Liver (tissue), 9 donors: ENCODE data around the gene WDR26. TPM values are rescaled to one million over a fixed set of nuclear protein-coding genes. Genes with fewer than 3 reads are reported as not detected.

Experiments
- DNase-seq: peaks from one replicate; pipeline ENCODE4 v3.0.0-alpha.2; 2017; ENCODE audit warnings: low spot score
- H3K27ac ChIP-seq, 2 donors: one replicate each; pipeline ENCODE4 v1.7.0; 2013; ENCODE audit warnings: inconsistent platforms in 2 of 2, low read length in 2 of 2, control low read depth in 1 of 2, low read depth in 1 of 2, mild to moderate bottlenecking in 1 of 2
- H3K27me3 ChIP-seq, 4 donors: one replicate each; pipeline versions ENCODE4 v1.6.1 to v1.7.0; 2013; ENCODE audit warnings: low read length in 3 of 4, inconsistent platforms in 1 of 4, mild to moderate bottlenecking in 1 of 4, moderate library complexity in 1 of 4; ENCODE audit not compliant: control insufficient read depth in 4 of 4, insufficient read depth in 4 of 4
- H3K36me3 ChIP-seq, 4 donors: one replicate each; pipeline versions ENCODE4 v1.6.1 to v1.7.0; 2013; ENCODE audit warnings: low read length in 3 of 4, mild to moderate bottlenecking in 3 of 4, low read depth in 1 of 4, moderate library complexity in 1 of 4; ENCODE audit not compliant: control insufficient read depth in 4 of 4, insufficient read depth in 3 of 4
- H3K4me1 ChIP-seq, 4 donors: one replicate each; pipeline versions ENCODE4 v1.6.1 to v1.7.0; 2013; ENCODE audit warnings: low read length in 3 of 4, mild to moderate bottlenecking in 3 of 4, moderate library complexity in 1 of 4; ENCODE audit not compliant: control insufficient read depth in 4 of 4, insufficient read depth in 4 of 4
- H3K4me3 ChIP-seq, 3 donors: one replicate each; pipeline versions ENCODE4 v1.6.1 to v1.7.0; 2013; ENCODE audit warnings: low read length in 3 of 3, control low read depth in 1 of 3, low read depth in 1 of 3, mild to moderate bottlenecking in 1 of 3
- H3K9ac ChIP-seq, 2 donors: one replicate each; pipeline ENCODE4 v1.7.0; 2013; ENCODE audit warnings: low read length in 2 of 2, mild to moderate bottlenecking in 2 of 2, moderate library complexity in 2 of 2, control low read depth in 1 of 2, low read depth in 1 of 2
- H3K9me3 ChIP-seq, 4 donors: one replicate each; pipeline versions ENCODE4 v1.6.1 to v1.7.0; 2013; ENCODE audit warnings: low read length in 3 of 4; ENCODE audit not compliant: control insufficient read depth in 4 of 4
- EGR1 ChIP-seq, 2 donors: IDR thresholded peaks; 2 replicates each; pipeline ENCODE4 v1.6.1; 2016 to 2018; ENCODE audit warnings: antibody characterized with exemption in 2 of 2, low read depth in 2 of 2
- FOXA1 ChIP-seq: IDR thresholded peaks from 2 replicates; pipeline ENCODE4 v1.6.1; 2016; ENCODE audit warnings: antibody characterized with exemption
- FOXA2 ChIP-seq: IDR thresholded peaks from 2 replicates; pipeline ENCODE4 v1.6.1; 2016; ENCODE audit warnings: antibody characterized with exemption
- GABPA ChIP-seq, 2 donors: IDR thresholded peaks in 1 of 2; conservative IDR thresholded peaks in 1 of 2; 2 replicates each; pipeline ENCODE4 v1.6.1; 2016; ENCODE audit warnings: antibody characterized with exemption in 2 of 2, mild to moderate bottlenecking in 1 of 2, moderate library complexity in 1 of 2
- HNF4A ChIP-seq, 2 donors: conservative IDR thresholded peaks; 2 replicates each; pipeline ENCODE4 v1.6.1; 2016; ENCODE audit warnings: antibody characterized with exemption in 2 of 2, mild to moderate bottlenecking in 2 of 2
- HNF4G ChIP-seq: IDR thresholded peaks from 2 replicates; pipeline ENCODE4 v1.6.1; 2016; ENCODE audit warnings: antibody characterized with exemption
- JUND ChIP-seq, 2 donors: IDR thresholded peaks; 2 replicates each; pipeline ENCODE4 v1.6.1; 2016; ENCODE audit warnings: antibody characterized with exemption in 2 of 2
- NR2F2 ChIP-seq: IDR thresholded peaks from 2 replicates; pipeline ENCODE4 v1.6.1; 2016; ENCODE audit warnings: antibody characterized with exemption
- RAD21 ChIP-seq, 2 donors: IDR thresholded peaks; 2 replicates each; pipeline ENCODE4 v1.6.1; 2016; ENCODE audit warnings: antibody characterized with exemption in 2 of 2, mild to moderate bottlenecking in 2 of 2
- RXRA ChIP-seq, 2 donors: IDR thresholded peaks; 2 replicates each; pipeline ENCODE4 v1.6.1; 2017 to 2018; ENCODE audit warnings: antibody characterized with exemption in 2 of 2, mild to moderate bottlenecking in 1 of 2
- SP1 ChIP-seq: IDR thresholded peaks from 2 replicates; pipeline ENCODE4 v1.6.1; 2018; ENCODE audit warnings: antibody characterized with exemption, mild to moderate bottlenecking
- TAF1 ChIP-seq: conservative IDR thresholded peaks from 2 replicates; pipeline ENCODE4 v1.6.1; 2016; ENCODE audit warnings: antibody characterized with exemption, mild to moderate bottlenecking
- YY1 ChIP-seq: IDR thresholded peaks from 2 replicates; pipeline ENCODE4 v1.6.1; 2016; ENCODE audit warnings: antibody characterized with exemption, mild to moderate bottlenecking
- WGBS: extraction: QIAGEN DNeasy Blood & Tissue Kit; methylation state at CpG from one replicate; pipeline ENCODE4 v1.1.7; 2013; 5-methylcytosine and 5-hydroxymethylcytosine counted together
- polyA plus RNA-seq, 2 donors: library from polyadenylated mRNA; stranded (reverse) in 1 of 2; unstranded in 1 of 2; fragments of 200-250 nt in 1 of 2; fragments of >200 nt in 1 of 2; fragmentation: Nextera tagmentation in 1 of 2; extraction: Ambion mirVana in 1 of 2; gene quantifications; one replicate each; pipeline versions ENCODE4 v1.2.1 to v1.2.3, GENCODE V29; 2013 to 2015
- total RNA-seq, 2 donors: library from RNA; depleted of rRNA; stranded (reverse); fragments of >200 nt; gene quantifications; one replicate each; pipeline ENCODE4 v1.2.3, GENCODE V29; 2014
- TF ChIP-seq, protein P1 (sequence below): fragments of 150-350 bp; IDR thresholded peaks from 2 replicates; pipeline ENCODE4 v1.5.1; 2017; ENCODE audit warnings: improper control_type of control experiment, low read depth, low read length; ENCODE audit not compliant: missing input control
- TF ChIP-seq, protein P2 (sequence below): IDR thresholded peaks from 2 replicates; pipeline ENCODE4 v1.6.1; 2016; ENCODE audit warnings: antibody characterized with exemption
- TF ChIP-seq, protein P3 (sequence below): IDR thresholded peaks from 2 replicates; pipeline ENCODE4 v1.6.1; 2016; ENCODE audit warnings: antibody characterized with exemption
- TF ChIP-seq, protein P4 (sequence below): IDR thresholded peaks from 2 replicates; pipeline ENCODE4 v1.6.1; 2016; ENCODE audit warnings: antibody characterized with exemption
- TF ChIP-seq, protein P5 (sequence below): IDR thresholded peaks from 2 replicates; pipeline ENCODE4 v1.6.1; 2016; ENCODE audit warnings: antibody characterized with exemption, mild to moderate bottlenecking
- donor health status: healthy.
- donor health status: healthy.
- donor health status: healthy.
- donor health status: healthy.
- donor health status: healthy.

Gene WDR26
- total and polyA plus RNA-seq, 4 donors, result 9.4 to 119 (median 34.9) TPM

DNA sequence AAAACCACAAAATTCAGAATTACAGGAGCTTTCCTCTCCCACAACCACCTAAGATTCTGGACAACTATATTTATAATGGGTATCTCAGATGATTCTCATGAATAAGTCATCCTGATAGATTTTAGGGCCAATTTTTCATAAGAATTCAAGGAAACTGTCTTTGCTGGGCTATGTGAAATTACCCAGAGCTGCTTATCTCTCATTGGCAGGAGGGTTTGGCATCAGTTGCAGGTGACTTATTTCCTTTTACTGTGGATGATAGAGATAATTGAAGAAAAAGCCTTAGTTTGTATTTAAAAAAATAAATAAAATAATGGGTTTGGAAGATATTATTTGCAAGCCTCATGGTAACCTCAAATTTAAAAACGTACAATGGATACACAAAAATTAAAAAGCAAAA is 38.2 kb upstream of the WDR26 start (continued):
- TF ChIP-seq, protein P1, sequence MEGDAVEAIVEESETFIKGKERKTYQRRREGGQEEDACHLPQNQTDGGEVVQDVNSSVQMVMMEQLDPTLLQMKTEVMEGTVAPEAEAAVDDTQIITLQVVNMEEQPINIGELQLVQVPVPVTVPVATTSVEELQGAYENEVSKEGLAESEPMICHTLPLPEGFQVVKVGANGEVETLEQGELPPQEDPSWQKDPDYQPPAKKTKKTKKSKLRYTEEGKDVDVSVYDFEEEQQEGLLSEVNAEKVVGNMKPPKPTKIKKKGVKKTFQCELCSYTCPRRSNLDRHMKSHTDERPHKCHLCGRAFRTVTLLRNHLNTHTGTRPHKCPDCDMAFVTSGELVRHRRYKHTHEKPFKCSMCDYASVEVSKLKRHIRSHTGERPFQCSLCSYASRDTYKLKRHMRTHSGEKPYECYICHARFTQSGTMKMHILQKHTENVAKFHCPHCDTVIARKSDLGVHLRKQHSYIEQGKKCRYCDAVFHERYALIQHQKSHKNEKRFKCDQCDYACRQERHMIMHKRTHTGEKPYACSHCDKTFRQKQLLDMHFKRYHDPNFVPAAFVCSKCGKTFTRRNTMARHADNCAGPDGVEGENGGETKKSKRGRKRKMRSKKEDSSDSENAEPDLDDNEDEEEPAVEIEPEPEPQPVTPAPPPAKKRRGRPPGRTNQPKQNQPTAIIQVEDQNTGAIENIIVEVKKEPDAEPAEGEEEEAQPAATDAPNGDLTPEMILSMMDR, result no peak
- no peak for TF ChIP-seq RXRA (IDR thresholded peaks at IDR 0.05)
- TF ChIP-seq TAF1, result no peak
- no peak for TF ChIP-seq HNF4A (conservative IDR thresholded peaks at IDR 0.05)
- TF ChIP-seq FOXA2, result no peak
- no peak for TF ChIP-seq EGR1 (IDR thresholded peaks at IDR 0.05; ENCODE audit: low read depth in 2 of 2)
- no peak for TF ChIP-seq SP1
- no peak for TF ChIP-seq NR2F2

DNA sequence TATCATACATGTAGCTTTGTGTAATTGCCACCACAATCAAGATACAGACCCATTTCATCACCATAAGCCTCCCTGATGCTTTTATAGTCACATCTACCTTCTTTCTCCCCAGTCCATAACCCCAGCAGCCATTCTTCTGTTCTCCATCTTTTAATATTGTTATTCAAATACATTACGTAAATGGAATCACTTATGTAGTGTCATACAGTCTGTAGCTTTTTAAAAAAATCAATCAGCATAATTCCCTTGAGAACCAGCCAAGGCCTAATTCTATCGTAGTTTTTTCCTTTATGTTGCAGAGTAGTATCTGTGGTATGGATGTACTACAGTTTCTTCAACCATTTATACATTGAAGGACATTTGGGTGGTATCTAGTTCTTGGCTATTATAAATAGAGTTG is 31.6 kb upstream of the WDR26 start:
- no peaks in the 10 kb centered on the region for H3K4me1 ChIP-seq
- TF ChIP-seq NR2F2 (no peak), SP1 (no peak)
- TF ChIP-seq, protein P2, sequence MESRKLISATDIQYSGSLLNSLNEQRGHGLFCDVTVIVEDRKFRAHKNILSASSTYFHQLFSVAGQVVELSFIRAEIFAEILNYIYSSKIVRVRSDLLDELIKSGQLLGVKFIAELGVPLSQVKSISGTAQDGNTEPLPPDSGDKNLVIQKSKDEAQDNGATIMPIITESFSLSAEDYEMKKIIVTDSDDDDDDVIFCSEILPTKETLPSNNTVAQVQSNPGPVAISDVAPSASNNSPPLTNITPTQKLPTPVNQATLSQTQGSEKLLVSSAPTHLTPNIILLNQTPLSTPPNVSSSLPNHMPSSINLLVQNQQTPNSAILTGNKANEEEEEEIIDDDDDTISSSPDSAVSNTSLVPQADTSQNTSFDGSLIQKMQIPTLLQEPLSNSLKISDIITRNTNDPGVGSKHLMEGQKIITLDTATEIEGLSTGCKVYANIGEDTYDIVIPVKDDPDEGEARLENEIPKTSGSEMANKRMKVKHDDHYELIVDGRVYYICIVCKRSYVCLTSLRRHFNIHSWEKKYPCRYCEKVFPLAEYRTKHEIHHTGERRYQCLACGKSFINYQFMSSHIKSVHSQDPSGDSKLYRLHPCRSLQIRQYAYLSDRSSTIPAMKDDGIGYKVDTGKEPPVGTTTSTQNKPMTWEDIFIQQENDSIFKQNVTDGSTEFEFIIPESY, result no peak
- 94% methylated on average over 2 of the region's 2 CpGs for WGBS
- no peak overlapping the region for H3K27ac ChIP-seq
- no peaks in the 10 kb centered on the region for H3K36me3 ChIP-seq
- H3K27me3 ChIP-seq, result no peaks in the 10 kb centered on the region
- peaks cover 0 to 7% (median 0%) of the 10 kb centered on the region in 4 donors for H3K9me3 ChIP-seq
- no peak overlapping the region for H3K4me3 ChIP-seq
- no peak for DNase-seq
- no peak overlapping the region for H3K9ac ChIP-seq

DNA sequence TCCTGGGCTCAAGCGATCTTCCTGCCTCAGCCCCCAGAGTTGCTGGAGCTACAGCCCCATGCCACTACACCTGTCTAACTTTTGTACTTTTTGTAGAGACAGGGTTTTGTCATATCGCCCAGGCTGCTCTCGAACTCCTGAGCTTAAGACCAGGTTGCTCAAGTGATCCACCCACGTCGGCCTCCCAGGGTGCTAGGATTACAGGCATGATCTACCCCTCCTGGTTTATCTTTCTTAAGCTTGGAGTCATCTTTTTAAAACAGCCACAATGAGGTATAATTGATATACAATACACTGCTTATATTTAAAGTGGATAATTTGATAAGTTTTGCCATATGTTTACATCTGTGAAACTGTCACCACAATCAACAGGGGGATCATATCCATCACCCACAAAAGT is 25.4 kb upstream of the WDR26 start:
- H3K27ac ChIP-seq, result no peak overlapping the region
- H3K4me3 ChIP-seq, result no peak overlapping the region
- H3K27me3 ChIP-seq, result no peaks in the 10 kb centered on the region
- no peaks in the 10 kb centered on the region for H3K36me3 ChIP-seq
- H3K9ac ChIP-seq, result no peak overlapping the region
- 92% methylated on average over 5 of the region's 5 CpGs for WGBS
- no peaks in the 10 kb centered on the region for H3K9me3 ChIP-seq
- no peak for DNase-seq
- TF ChIP-seq SP1 (no peak), GABPA (IDR thresholded peaks at IDR 0.05 in 1 of 2, conservative IDR thresholded peaks at IDR 0.05 in 1 of 2) (no peak), FOXA2 (no peak), YY1 (no peak), JUND (IDR thresholded peaks at IDR 0.05) (no peak), FOXA1 (no peak), EGR1 (IDR thresholded peaks at IDR 0.05; ENCODE audit: low read depth in 2 of 2) (no peak), RXRA (IDR thresholded peaks at IDR 0.05) (no peak), NR2F2 (no peak), HNF4A (conservative IDR thresholded peaks at IDR 0.05) (no peak), HNF4G (no peak), RAD21 (IDR thresholded peaks at IDR 0.05) (no peak), TAF1 (no peak)
- TF ChIP-seq, protein P2, result no peak
- TF ChIP-seq, protein P3, sequence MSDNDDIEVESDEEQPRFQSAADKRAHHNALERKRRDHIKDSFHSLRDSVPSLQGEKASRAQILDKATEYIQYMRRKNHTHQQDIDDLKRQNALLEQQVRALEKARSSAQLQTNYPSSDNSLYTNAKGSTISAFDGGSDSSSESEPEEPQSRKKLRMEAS, result no peak
- TF ChIP-seq, protein P4, sequence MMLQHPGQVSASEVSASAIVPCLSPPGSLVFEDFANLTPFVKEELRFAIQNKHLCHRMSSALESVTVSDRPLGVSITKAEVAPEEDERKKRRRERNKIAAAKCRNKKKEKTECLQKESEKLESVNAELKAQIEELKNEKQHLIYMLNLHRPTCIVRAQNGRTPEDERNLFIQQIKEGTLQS, result no peak
- TF ChIP-seq, protein P5, sequence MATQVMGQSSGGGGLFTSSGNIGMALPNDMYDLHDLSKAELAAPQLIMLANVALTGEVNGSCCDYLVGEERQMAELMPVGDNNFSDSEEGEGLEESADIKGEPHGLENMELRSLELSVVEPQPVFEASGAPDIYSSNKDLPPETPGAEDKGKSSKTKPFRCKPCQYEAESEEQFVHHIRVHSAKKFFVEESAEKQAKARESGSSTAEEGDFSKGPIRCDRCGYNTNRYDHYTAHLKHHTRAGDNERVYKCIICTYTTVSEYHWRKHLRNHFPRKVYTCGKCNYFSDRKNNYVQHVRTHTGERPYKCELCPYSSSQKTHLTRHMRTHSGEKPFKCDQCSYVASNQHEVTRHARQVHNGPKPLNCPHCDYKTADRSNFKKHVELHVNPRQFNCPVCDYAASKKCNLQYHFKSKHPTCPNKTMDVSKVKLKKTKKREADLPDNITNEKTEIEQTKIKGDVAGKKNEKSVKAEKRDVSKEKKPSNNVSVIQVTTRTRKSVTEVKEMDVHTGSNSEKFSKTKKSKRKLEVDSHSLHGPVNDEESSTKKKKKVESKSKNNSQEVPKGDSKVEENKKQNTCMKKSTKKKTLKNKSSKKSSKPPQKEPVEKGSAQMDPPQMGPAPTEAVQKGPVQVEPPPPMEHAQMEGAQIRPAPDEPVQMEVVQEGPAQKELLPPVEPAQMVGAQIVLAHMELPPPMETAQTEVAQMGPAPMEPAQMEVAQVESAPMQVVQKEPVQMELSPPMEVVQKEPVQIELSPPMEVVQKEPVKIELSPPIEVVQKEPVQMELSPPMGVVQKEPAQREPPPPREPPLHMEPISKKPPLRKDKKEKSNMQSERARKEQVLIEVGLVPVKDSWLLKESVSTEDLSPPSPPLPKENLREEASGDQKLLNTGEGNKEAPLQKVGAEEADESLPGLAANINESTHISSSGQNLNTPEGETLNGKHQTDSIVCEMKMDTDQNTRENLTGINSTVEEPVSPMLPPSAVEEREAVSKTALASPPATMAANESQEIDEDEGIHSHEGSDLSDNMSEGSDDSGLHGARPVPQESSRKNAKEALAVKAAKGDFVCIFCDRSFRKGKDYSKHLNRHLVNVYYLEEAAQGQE, result no peak
- TF ChIP-seq, protein P1, result no peak
- H3K4me1 ChIP-seq, result peaks cover 2 to 14% (median 6%) of the 10 kb centered on the region in 4 donors
